Neural progenitor cell (in vitro differentiated cells): ENCODE results near the gene NRGN.

Source experiments
- CTCF ChIP-seq: fragments of 200-600 bp; sonication (generic); IDR thresholded peaks from 2 replicates; pipeline ENCODE4 v1.5.1; 2017; ENCODE audit warnings: antibody characterized with exemption, mild to moderate bottlenecking
- EZH2phosphoT487 ChIP-seq: fragments of 200-600 bp; sonication (generic); IDR thresholded peaks from 2 replicates; pipeline ENCODE4 v1.6.1; 2017; ENCODE audit warnings: antibody characterized with exemption

DNA sequence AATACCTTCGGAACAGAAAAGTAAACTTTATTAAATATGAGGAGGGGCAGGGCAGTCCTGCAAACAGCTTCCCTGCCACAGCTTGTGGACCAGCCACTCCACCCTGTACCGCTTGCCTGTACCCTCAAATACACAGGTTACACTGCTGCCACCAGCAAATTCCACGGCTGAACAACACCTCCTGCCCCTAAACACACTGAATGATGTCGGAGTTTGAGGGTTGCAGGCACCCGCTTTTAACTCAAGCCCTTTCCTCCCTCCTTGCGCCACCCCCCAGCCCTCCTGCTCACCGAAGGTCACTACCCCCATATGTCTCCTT is 8.3 kb downstream of the NRGN start:
- TF ChIP-seq CTCF (no peak), EZH2phosphoT487 (no peak)
